ENCODE measurements around the gene NKD1. TPM values are rescaled to one million over a fixed set of nuclear protein-coding genes. Genes with fewer than 3 reads are reported as not detected.

NKD1 gene
- total RNA-seq, 4 donors from 2014 or later: 37.1 to 87.8 (median 54.1) TPM

DNA sequence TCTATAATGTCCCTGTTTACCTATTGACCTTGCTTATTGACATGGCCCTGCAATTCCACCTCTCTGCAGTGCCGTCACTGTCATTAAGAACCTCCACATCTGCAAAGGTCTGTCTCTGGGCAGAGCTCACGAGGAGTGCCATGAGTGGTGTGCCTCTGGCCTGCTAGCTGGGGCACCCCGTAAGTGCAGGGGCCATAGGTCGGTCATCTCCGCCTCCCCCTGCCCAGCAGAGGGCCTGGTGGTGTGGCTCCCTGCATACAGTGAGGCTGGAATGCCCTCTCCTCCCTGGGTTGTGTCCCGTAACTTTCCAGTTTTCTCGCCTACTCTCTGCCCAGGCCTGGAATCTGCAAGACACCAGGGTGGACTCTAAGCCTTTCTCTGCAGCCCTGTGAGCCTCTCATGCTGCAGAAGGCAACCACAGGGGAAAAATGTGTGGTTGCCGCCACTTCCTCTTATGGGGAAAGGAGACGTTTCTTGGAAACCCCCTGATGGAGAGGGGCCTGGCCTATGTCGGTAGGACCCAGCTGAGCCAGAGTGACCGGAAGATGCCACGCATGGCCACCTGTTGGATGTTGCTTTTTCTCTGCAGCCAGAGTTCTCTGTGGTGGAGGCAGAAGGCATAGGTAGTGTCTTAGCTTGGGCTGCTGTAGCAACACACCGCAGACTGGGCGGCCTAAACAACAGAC is 135.6 kb downstream of the NKD1 start:
- Histone ChIP-seq H3K9me3 (no peaks in the 10 kb centered on the region), H3K27ac (replicated peaks in 1 of 4) (no peak overlapping the region), H3K27me3 (no peaks in the 10 kb centered on the region), H3K4me1 (no peaks in the 10 kb centered on the region), H3K4me3 (no peak overlapping the region), H3K36me3 (no peaks in the 10 kb centered on the region)
- no peak for TF ChIP-seq POLR2A (IDR thresholded peaks at IDR 0.05; ENCODE audit: low read depth)
- TF ChIP-seq, protein P1, sequence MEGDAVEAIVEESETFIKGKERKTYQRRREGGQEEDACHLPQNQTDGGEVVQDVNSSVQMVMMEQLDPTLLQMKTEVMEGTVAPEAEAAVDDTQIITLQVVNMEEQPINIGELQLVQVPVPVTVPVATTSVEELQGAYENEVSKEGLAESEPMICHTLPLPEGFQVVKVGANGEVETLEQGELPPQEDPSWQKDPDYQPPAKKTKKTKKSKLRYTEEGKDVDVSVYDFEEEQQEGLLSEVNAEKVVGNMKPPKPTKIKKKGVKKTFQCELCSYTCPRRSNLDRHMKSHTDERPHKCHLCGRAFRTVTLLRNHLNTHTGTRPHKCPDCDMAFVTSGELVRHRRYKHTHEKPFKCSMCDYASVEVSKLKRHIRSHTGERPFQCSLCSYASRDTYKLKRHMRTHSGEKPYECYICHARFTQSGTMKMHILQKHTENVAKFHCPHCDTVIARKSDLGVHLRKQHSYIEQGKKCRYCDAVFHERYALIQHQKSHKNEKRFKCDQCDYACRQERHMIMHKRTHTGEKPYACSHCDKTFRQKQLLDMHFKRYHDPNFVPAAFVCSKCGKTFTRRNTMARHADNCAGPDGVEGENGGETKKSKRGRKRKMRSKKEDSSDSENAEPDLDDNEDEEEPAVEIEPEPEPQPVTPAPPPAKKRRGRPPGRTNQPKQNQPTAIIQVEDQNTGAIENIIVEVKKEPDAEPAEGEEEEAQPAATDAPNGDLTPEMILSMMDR (IDR thresholded peaks at IDR 0.05): no peak
- no peak for TF ChIP-seq EP300 (IDR thresholded peaks at IDR 0.05)
- intact Hi-C loops (cut with DNase I): no loop called here
- WGBS: 84% methylated on average over 14 of the region's 14 CpGs
- DNase-seq (ENCODE audit: extremely low spot score): no peak

DNA sequence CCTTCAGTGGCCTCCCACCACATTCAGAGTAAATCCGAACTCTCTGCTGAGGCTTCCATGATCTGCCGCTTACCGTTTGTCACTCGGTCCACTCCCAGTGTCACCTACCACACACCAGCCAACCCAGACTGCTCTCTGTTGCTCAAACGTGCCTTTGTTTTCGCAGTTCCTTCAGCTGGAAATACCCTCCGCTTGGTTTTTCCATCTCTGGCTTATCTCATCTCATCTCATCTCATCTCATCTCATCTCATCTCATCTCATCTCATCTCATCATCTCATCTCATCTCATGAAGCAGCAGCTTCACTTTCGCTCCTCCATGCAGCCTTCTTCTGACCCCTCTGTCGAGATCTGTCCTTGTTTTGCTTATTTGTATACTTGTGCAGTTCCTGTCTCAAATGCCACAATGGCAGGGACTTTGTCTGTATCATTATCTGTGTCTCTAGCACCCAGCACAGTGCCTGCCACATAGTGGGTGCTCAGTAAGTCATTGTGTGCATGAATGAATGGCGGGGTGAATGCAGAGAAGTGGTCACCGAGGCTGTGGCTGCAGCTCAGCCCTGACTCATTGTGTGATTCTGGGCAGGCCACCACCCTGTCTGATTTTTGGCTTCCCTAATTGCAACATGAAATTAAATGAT is 136.7 kb downstream of the NKD1 start:
- 81% methylated on average over 10 of the region's 11 CpGs for WGBS

DNA sequence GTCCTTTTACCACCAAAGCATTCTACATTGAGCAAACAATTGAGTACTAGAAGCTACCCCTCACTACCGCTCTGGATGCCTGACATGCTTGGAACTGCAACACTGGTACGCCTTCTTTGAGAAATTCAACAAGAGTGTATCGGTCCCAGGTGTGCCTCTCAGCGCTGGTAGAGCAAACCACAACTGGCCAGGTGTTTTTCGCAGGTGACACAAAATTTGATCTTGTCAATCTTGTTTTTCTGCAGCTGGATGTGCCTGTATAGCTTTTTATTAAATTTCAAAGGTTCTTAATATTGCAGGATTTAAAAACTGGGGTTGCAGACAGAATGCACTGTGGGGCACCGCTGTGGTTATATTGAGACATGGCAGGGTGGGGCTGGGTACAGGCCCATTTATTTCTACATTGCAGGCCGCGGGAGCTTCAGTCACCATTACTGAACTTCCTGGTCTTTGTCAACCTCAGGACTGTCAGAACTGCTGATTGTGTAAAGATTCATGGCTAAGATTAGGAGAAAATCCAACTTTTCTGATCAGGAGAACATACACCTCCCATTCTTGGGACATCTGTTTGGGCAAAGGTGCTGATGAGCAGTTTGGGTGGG is 137.4 kb downstream of the NKD1 start:
- 82% methylated on average over 8 of the region's 8 CpGs for WGBS
- Histone ChIP-seq H3K36me3 (no peaks in the 10 kb centered on the region), H3K27ac (replicated peaks in 1 of 4) (no peak overlapping the region), H3K4me1 (no peaks in the 10 kb centered on the region), H3K27me3 (no peaks in the 10 kb centered on the region), H3K4me3 (no peak overlapping the region), H3K9me3 (no peaks in the 10 kb centered on the region)
- TF ChIP-seq POLR2A (IDR thresholded peaks at IDR 0.05; ENCODE audit: low read depth) (no peak), EP300 (IDR thresholded peaks at IDR 0.05) (no peak), POLR2AphosphoS5 (IDR thresholded peaks at IDR 0.05) (no peak)
- TF ChIP-seq, protein P1 (IDR thresholded peaks at IDR 0.05): no peak
- intact Hi-C loops (cut with DNase I): no loop called here
- DNase-seq (ENCODE audit: extremely low spot score): no peak

More for the DNA sequence above, 136.7 kb downstream of the NKD1 start:
- Histone ChIP-seq H3K9me3 (no peaks in the 10 kb centered on the region), H3K4me1 (no peaks in the 10 kb centered on the region), H3K36me3 (no peaks in the 10 kb centered on the region), H3K4me3 (no peak overlapping the region), H3K27ac (replicated peaks in 1 of 4) (no peak overlapping the region), H3K27me3 (no peaks in the 10 kb centered on the region)
- DNase-seq (ENCODE audit: extremely low spot score): no peak
- intact Hi-C loops (cut with DNase I): no loop called here
- TF ChIP-seq POLR2A (IDR thresholded peaks at IDR 0.05; ENCODE audit: low read depth): no peak

DNA sequence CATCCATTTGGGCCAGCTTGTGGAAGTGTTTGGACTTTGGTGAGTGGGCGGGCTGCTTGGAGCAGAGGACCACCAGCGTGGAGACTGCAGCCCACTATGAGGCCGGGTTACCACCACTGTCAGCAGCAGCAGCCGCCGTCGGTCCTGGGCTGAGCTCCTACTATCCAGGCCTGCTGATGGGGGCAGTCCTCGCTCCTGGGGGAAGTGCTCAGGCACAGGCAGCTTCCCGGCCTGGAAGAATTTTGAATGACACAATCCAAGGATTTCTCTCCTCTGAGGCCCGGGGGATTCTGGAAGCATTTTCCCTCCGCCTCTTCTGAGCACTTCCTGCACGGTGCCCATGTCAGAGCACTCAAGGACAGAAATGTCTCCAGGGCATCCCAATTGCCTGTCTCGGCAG is 139.9 kb downstream of the NKD1 start:
- H3K36me3 ChIP-seq: no peaks in the 10 kb centered on the region
- no peaks in the 10 kb centered on the region for H3K9me3 ChIP-seq
- no peak overlapping the region for H3K27ac ChIP-seq (replicated peaks in 1 of 4)
- WGBS: 55% methylated on average over 7 of the region's 12 CpGs
- H3K27me3 ChIP-seq: no peaks in the 10 kb centered on the region
- intact Hi-C loops (cut with DNase I): no loop called here
- no peak overlapping the region for H3K4me3 ChIP-seq
- DNase-seq (ENCODE audit: extremely low spot score): no peak
- H3K4me1 ChIP-seq: peaks cover 0 to 3% (median 2%) of the 10 kb centered on the region in 4 donors
- no peak for TF ChIP-seq EP300 (IDR thresholded peaks at IDR 0.05)
- no peak for TF ChIP-seq POLR2A (IDR thresholded peaks at IDR 0.05; ENCODE audit: low read depth)
- TF ChIP-seq POLR2AphosphoS5 (IDR thresholded peaks at IDR 0.05): no peak
- TF ChIP-seq, protein P1 (IDR thresholded peaks at IDR 0.05): no peak

DNA sequence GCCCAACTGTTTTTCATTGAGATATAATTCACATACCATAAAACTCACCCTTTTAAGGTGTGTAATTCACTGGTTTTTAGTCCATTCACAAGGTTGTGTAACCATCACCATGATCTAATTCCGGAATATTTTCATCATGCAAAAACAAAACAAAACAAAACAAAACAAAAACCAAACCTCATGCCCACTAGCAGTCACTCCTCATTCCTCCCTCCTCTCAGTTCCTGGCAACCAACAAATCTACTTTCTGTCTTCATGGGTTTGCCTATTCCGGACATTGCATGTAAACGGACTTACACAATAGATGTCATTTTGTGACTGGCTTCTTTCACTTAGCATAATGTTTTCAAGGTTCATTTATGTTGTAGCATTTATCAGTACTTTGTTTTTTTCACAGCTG is 140.7 kb downstream of the NKD1 start:
- no peak for DNase-seq (ENCODE audit: extremely low spot score)
- H3K27ac ChIP-seq (replicated peaks in 1 of 4): no peak overlapping the region
- H3K27me3 ChIP-seq: no peaks in the 10 kb centered on the region
- no peaks in the 10 kb centered on the region for H3K9me3 ChIP-seq
- intact Hi-C loops (cut with DNase I): no loop called here
- H3K36me3 ChIP-seq: no peaks in the 10 kb centered on the region
- WGBS: 75% methylated on average over 3 of the region's 3 CpGs
- no peak for TF ChIP-seq POLR2A (IDR thresholded peaks at IDR 0.05; ENCODE audit: low read depth)
- TF ChIP-seq, protein P1 (IDR thresholded peaks at IDR 0.05): no peak
- TF ChIP-seq EP300 (IDR thresholded peaks at IDR 0.05): no peak
- TF ChIP-seq POLR2AphosphoS5 (IDR thresholded peaks at IDR 0.05): no peak
- peaks cover 3 to 11% (median 9%) of the 10 kb centered on the region in 4 donors for H3K4me1 ChIP-seq
- no peak overlapping the region for H3K4me3 ChIP-seq
